ENCODE data around the gene SLC24A5.

- TF ChIP-seq CTCF (IDR thresholded peaks at IDR 0.05) (no peak), EZH2phosphoT487 (IDR thresholded peaks at IDR 0.05) (no peak), EZH2 (IDR thresholded peaks at IDR 0.05) (no peak)
Measured at GRCh38 chr15:48121849-48122248, 1.1 kb downstream of the SLC24A5 start.
